ENCODE results near the gene CAPN15. TPM values are rescaled to one million over a fixed set of nuclear protein-coding genes. Genes with fewer than 3 reads are reported as not detected.

Gene CAPN15
- total and polyA plus RNA-seq, 2 of the 4 experiments (the other 2 are of a cell fraction), result 9.3 to 24.3 TPM

DNA sequence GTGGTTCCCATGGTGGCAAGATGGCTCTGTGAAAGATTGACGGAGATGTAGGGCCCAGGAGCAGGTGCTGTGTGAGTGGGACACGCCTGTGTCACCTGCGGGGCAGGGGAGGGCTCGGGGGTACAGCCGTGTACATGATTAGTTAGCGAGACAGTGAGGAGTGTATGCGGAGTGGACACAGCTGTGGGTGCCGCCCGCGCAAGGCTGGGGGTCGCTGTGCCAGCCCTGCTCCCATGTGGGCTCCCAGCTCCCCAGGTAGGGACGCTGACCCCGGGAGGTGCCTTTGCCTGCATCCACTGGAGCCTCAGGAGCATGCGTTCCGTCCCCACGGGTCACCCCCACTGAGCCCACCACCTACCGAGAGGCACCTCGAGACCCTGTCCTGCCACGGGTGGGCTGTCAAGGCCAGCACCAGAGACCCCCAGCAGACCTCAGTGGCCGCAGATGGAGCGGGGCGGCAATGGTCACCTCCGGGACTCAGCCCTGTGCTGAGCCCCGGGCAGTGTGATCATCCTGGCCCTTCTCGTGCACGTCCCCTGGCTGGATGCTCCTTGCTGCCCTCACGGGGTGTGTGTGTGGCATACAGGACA, 7.4 kb downstream of the CAPN15 start:
- peak overlapping the region; percentile 53; the same call in 1 of the 2 replicates for H2BK20ac ChIP-seq (ENCODE audit: low read depth, low read length)
- H2BK120ac ChIP-seq (ENCODE audit: low read depth, low read length), result no peak overlapping the region; the same call in 1 of the 2 replicates
- TF ChIP-seq MXI1 (IDR thresholded peaks at IDR 0.05; ENCODE audit: borderline replicate concordance, low read depth, low read length), result no peak
- no peak for TF ChIP-seq RAD21 (IDR thresholded peaks at IDR 0.05; ENCODE audit: low read length)
- TF ChIP-seq, protein P1, sequence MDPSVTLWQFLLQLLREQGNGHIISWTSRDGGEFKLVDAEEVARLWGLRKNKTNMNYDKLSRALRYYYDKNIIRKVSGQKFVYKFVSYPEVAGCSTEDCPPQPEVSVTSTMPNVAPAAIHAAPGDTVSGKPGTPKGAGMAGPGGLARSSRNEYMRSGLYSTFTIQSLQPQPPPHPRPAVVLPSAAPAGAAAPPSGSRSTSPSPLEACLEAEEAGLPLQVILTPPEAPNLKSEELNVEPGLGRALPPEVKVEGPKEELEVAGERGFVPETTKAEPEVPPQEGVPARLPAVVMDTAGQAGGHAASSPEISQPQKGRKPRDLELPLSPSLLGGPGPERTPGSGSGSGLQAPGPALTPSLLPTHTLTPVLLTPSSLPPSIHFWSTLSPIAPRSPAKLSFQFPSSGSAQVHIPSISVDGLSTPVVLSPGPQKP (IDR thresholded peaks at IDR 0.05; ENCODE audit: borderline replicate concordance, low read depth, low read length), result no peak
- TF ChIP-seq RFX5 (IDR thresholded peaks at IDR 0.05; ENCODE audit: low read depth, low read length), result no peak
- TF ChIP-seq RCOR1 (IDR thresholded peaks at IDR 0.05; ENCODE audit: insufficient replicate concordance, low read length), result no peak
- no peak for TF ChIP-seq NFE2L2 (IDR thresholded peaks at IDR 0.05; ENCODE audit: low read depth, low read length)
- TF ChIP-seq, protein P2, sequence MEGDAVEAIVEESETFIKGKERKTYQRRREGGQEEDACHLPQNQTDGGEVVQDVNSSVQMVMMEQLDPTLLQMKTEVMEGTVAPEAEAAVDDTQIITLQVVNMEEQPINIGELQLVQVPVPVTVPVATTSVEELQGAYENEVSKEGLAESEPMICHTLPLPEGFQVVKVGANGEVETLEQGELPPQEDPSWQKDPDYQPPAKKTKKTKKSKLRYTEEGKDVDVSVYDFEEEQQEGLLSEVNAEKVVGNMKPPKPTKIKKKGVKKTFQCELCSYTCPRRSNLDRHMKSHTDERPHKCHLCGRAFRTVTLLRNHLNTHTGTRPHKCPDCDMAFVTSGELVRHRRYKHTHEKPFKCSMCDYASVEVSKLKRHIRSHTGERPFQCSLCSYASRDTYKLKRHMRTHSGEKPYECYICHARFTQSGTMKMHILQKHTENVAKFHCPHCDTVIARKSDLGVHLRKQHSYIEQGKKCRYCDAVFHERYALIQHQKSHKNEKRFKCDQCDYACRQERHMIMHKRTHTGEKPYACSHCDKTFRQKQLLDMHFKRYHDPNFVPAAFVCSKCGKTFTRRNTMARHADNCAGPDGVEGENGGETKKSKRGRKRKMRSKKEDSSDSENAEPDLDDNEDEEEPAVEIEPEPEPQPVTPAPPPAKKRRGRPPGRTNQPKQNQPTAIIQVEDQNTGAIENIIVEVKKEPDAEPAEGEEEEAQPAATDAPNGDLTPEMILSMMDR (conservative IDR thresholded peaks at IDR 0.05; ENCODE audit: low read depth, low read length), result no peak
- no peak for TF ChIP-seq FOS (IDR thresholded peaks at IDR 0.05; ENCODE audit: low read depth, low read length)
- TF ChIP-seq MAFK (IDR thresholded peaks at IDR 0.05; ENCODE audit: low read depth, low read length), result no peak
- no peak for TF ChIP-seq CHD1 (IDR thresholded peaks at IDR 0.05; ENCODE audit: low read depth, low read length)
- H3K27me3 ChIP-seq (ENCODE audit: control insufficient read depth, insufficient read depth, low read length), result no peaks in the 10 kb centered on the region
- H3K4me3 ChIP-seq (ENCODE audit: insufficient read depth, low read depth, low read length), result no peak overlapping the region
- POLR2A ChIA-PET (ENCODE audit: unreplicated experiment), result no interaction called here
- H4K20me1 ChIP-seq (ENCODE audit: insufficient read depth, low read length), result peaks cover 69% of the 10 kb centered on the region
- H3K23ac ChIP-seq (ENCODE audit: low read depth, low read length), result no peak overlapping the region
- H3K4me1 ChIP-seq (ENCODE audit: control insufficient read depth, insufficient read depth, low read length), result peaks cover 15% of the 10 kb centered on the region
- H3K27ac ChIP-seq (ENCODE audit: insufficient read depth, low read length), result no peak overlapping the region
- H4K8ac ChIP-seq (ENCODE audit: low read depth in 2 of 2, low read length in 2 of 2), result 0 out of 4 replicates have a peak overlapping the region, but pooled peaks of 1 of the 2 experiments have one; percentile 33
- H3K4ac ChIP-seq (ENCODE audit: low read depth, low read length), result peak overlapping the region; percentile 70
- no peak overlapping the region for H3K18ac ChIP-seq (ENCODE audit: low read depth, low read length)
- H2AFZ ChIP-seq (replicated peaks; ENCODE audit: low read length, poor library complexity), result peak overlapping the region; percentile 21
- H4K91ac ChIP-seq (ENCODE audit: insufficient read depth, low read depth, low read length), result peak overlapping the region; percentile 55; the same call in 1 of the 2 replicates
- H2BK5ac ChIP-seq (ENCODE audit: low read depth, low read length, poor library complexity, severe bottlenecking), result peak overlapping the region; percentile 64
- no TSS peak for BruUV-seq (replicated peaks)
- H2BK15ac ChIP-seq (ENCODE audit: low read depth, low read length), result no peak overlapping the region
- intact Hi-C loops (cut with micrococcal nuclease) (no loop called here), dilution Hi-C loops (cut with HindIII; ENCODE audit: low sequenced_read_pairs, unreplicated experiment) (no loop called here), in situ Hi-C loops (cut with MboI; ENCODE audit: low sequenced_read_pairs) (no loop called here)
- peaks cover 12% of the 10 kb centered on the region; the same call in 1 of the 2 replicates for H3K36me3 ChIP-seq (ENCODE audit: control insufficient read depth, insufficient read depth, low read length)
- DNase-seq (no peak), ATAC-seq (ENCODE audit: low read depth) (no peak)
- CTCF ChIA-PET, result no interaction called here
- 93% methylated on average over 19 of the region's 27 CpGs; no CpG with 5 or more reads in 1 of the 2 experiments for WGBS, 2 experiments (ENCODE audit: extremely low coverage in 2 of 2, insufficient read length in 1 of 2)
- H2AK9ac ChIP-seq (replicated peaks; ENCODE audit: low read depth, low read length, poor library complexity), result peak overlapping the region; percentile 89
- H3K79me1 ChIP-seq (ENCODE audit: low read depth in 1 of 2, low read length in 2 of 2), result peaks cover 13 to 70% of the 10 kb centered on the region in 2 experiments
- H4K5ac ChIP-seq (ENCODE audit: low read depth, low read length), result peak overlapping the region; percentile 29; the same call in 1 of the 2 replicates
- no peak overlapping the region for H3K9ac ChIP-seq (ENCODE audit: low read depth, low read length)
- no peak overlapping the region for H3K56ac ChIP-seq (ENCODE audit: extremely low read depth, insufficient read depth, low read length)
- no peak overlapping the region for H3K4me2 ChIP-seq (ENCODE audit: low read depth, low read length)
- H3K9me3 ChIP-seq (ENCODE audit: control insufficient read depth, insufficient read depth, low read length), result no peaks in the 10 kb centered on the region
- H3K14ac ChIP-seq (replicated peaks; ENCODE audit: low read depth, low read length), result no peak overlapping the region
- peaks cover 12% of the 10 kb centered on the region; the same call in 1 of the 2 replicates for H3K9me1 ChIP-seq (ENCODE audit: insufficient read depth, low read length)
- H2AK5ac ChIP-seq (ENCODE audit: low read depth, low read length), result peak overlapping the region; percentile 85

Data from IMR-90 (cell line).